Astrocyte (in vitro differentiated cells and primary cell): ENCODE data around the gene TSEN2.

Source experiments
- CTCF ChIP-seq: IDR thresholded peaks from 2 replicates; pipeline ENCODE4 v1.5.1; 2011; ENCODE audit warnings: low read depth, mild to moderate bottlenecking, inconsistent platforms, low read length, moderate library complexity; ENCODE audit not compliant: insufficient read depth
- EZH2 ChIP-seq: IDR thresholded peaks from 2 replicates; pipeline ENCODE4 v1.6.1; 2012; ENCODE audit warnings: mild to moderate bottlenecking, low read length, inconsistent platforms; ENCODE audit not compliant: insufficient read depth

- TF ChIP-seq CTCF (no peak), EZH2 (no peak)
Measured at GRCh38 chr3:12522721-12523120, 38.4 kb downstream of the TSEN2 start.
